ENCODE results near the gene SMOC2.
"Not testable (repeated sequence)": the region's sequence is repeated elsewhere in the genome, so short reads cannot be mapped to it uniquely, and the experiment has no call there.

The SMOC2 gene

GRCh38 chr6:168600381-168600780 lies 159.4 kb downstream of the SMOC2 start:
- DNase-seq (ENCODE audit: low read depth in 3 of 3): no peak

GRCh38 chr6:168601111-168601510 lies 160.1 kb downstream of the SMOC2 start:
- no peak for DNase-seq (ENCODE audit: low read depth in 3 of 3)

- DNase-seq (ENCODE audit: low read depth in 3 of 3): no peak
These were observed 160.6 kb downstream of the SMOC2 start for GRCh38 chr6:168601546-168601945.

GRCh38 chr6:168602576-168602975 lies 161.6 kb downstream of the SMOC2 start:
- no peak for DNase-seq (ENCODE audit: low read depth in 3 of 3)

GRCh38 chr6:168603234-168603633 lies 162.2 kb downstream of the SMOC2 start:
- DNase-seq (ENCODE audit: low read depth in 3 of 3): no peak

GRCh38 chr6:168605964-168606363 lies 165.0 kb downstream of the SMOC2 start:
- no peak for DNase-seq (ENCODE audit: low read depth in 3 of 3)

- no peak for DNase-seq (ENCODE audit: low read depth in 3 of 3)
These were observed 165.7 kb downstream of the SMOC2 start for GRCh38 chr6:168606722-168607121.

GRCh38 chr6:168607272-168608112 lies 166.5 kb downstream of the SMOC2 start:
- DNase-seq (ENCODE audit: low read depth in 3 of 3): no peak

GRCh38 chr6:168608113-168608400 lies 167.1 kb downstream of the SMOC2 start:
- no peak for DNase-seq (ENCODE audit: low read depth in 3 of 3)

GRCh38 chr6:168609026-168609685 lies 168.2 kb downstream of the SMOC2 start:
- DNase-seq (ENCODE audit: low read depth in 3 of 3): no peak

- DNase-seq (ENCODE audit: low read depth in 3 of 3): no peak
These were observed 169.0 kb downstream of the SMOC2 start for GRCh38 chr6:168609914-168610490.

- DNase-seq (ENCODE audit: low read depth in 3 of 3): not testable (repeated sequence)
These were observed 170.0 kb downstream of the SMOC2 start for GRCh38 chr6:168610966-168611365.

- no peak for DNase-seq (ENCODE audit: low read depth in 3 of 3)
These were observed 170.7 kb downstream of the SMOC2 start for GRCh38 chr6:168611691-168612090.

GRCh38 chr6:168612586-168612985 lies 171.6 kb downstream of the SMOC2 start:
- no peak for DNase-seq (ENCODE audit: low read depth in 3 of 3)

- DNase-seq (ENCODE audit: low read depth in 3 of 3): no peak
These were observed 174.9 kb downstream of the SMOC2 start for GRCh38 chr6:168615837-168616236.

- DNase-seq (ENCODE audit: low read depth in 3 of 3): no peak
These were observed 176.1 kb downstream of the SMOC2 start for GRCh38 chr6:168616816-168617765.

- no peak for DNase-seq (ENCODE audit: low read depth in 3 of 3)
These were observed 177.7 kb downstream of the SMOC2 start for GRCh38 chr6:168618546-168619315.

GRCh38 chr6:168619560-168620314 lies 178.8 kb downstream of the SMOC2 start:
- no peak for DNase-seq (ENCODE audit: low read depth in 3 of 3)

- no peak for DNase-seq (ENCODE audit: low read depth in 3 of 3)
These were observed 179.6 kb downstream of the SMOC2 start for GRCh38 chr6:168620578-168620977.

GRCh38 chr6:168623736-168624135 lies 182.8 kb downstream of the SMOC2 start:
- DNase-seq (ENCODE audit: low read depth in 3 of 3): no peak
